GM12864 (cell line): ENCODE results near the gene CDR2.
"Not testable (repeated sequence)": the region's sequence is repeated elsewhere in the genome, so short reads cannot be mapped to it uniquely, and the experiment has no call there.

Experiments
- DNase-seq: peaks from one replicate; pipeline ENCODE4 v3.0.0-alpha.2; 2011; ENCODE audit warnings: low read depth
- H3K4me3 ChIP-seq: 2 replicates; pipeline ENCODE4 v1.5.1; 2011; ENCODE audit warnings: mild to moderate bottlenecking, low read depth, low read length, control low read depth
- TF ChIP-seq, protein P1 (sequence below): IDR thresholded peaks from 2 replicates; pipeline ENCODE4 v1.5.1; 2011; ENCODE audit warnings: low read depth, mild to moderate bottlenecking, moderate library complexity, low read length, control low read depth, inconsistent platforms; ENCODE audit errors: missing control alignments

Gene CDR2

DNA sequence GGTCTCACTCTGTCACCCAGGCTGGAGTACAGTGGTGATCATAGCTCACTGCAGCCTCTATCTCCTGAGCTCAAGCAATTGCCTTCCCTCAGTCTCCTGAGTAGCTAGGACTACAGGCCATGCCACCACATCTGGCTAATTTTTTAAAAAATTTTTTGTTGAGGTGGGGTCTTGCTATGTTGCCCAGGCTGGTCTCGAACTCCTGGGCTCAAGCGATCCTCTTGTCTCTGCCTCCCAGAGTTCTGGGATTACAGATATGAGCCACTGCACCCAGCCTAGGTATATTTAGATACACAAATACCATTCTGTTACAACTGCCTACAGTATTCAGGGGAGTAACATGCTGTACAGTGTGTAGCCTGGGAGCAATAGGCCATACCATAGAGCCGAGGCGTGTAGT lies 62.9 kb downstream of the CDR2 start:
- TF ChIP-seq, protein P1, sequence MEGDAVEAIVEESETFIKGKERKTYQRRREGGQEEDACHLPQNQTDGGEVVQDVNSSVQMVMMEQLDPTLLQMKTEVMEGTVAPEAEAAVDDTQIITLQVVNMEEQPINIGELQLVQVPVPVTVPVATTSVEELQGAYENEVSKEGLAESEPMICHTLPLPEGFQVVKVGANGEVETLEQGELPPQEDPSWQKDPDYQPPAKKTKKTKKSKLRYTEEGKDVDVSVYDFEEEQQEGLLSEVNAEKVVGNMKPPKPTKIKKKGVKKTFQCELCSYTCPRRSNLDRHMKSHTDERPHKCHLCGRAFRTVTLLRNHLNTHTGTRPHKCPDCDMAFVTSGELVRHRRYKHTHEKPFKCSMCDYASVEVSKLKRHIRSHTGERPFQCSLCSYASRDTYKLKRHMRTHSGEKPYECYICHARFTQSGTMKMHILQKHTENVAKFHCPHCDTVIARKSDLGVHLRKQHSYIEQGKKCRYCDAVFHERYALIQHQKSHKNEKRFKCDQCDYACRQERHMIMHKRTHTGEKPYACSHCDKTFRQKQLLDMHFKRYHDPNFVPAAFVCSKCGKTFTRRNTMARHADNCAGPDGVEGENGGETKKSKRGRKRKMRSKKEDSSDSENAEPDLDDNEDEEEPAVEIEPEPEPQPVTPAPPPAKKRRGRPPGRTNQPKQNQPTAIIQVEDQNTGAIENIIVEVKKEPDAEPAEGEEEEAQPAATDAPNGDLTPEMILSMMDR: no peak
- DNase-seq: no peak

GRCh38 chr16:22308824-22309520 lies 65.4 kb downstream of the CDR2 start:
- TF ChIP-seq, protein P1: no peak
- no peak for DNase-seq
- no peak overlapping the region for H3K4me3 ChIP-seq

More for the DNA sequence above, 62.9 kb downstream of the CDR2 start:
- no peak overlapping the region for H3K4me3 ChIP-seq

GRCh38 chr16:22307838-22308237 lies 66.6 kb downstream of the CDR2 start:
- TF ChIP-seq, protein P1: no peak
- DNase-seq: no peak
- no peak overlapping the region for H3K4me3 ChIP-seq

DNA sequence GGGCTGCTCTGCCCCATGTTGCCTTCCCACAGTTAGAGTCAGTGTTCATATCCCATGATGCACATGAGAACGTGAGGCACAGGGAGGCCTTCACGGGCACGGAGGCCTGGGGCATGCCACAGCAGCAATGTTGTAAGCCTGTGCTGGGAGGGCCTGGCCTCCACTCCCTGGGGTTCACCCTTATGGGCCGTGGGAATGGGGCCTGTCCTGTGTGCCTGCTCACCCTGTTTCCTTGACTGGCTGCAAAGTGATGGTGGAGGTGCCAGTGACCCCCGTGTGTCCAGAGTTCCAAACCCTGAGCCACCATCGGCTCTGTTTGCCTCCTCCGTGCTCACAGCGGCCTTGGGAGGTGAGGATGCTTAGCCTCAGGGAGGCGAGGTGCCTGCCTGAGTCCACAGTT lies 67.6 kb downstream of the CDR2 start:
- H3K4me3 ChIP-seq: no peak overlapping the region
- no peak for DNase-seq
- TF ChIP-seq, protein P1: no peak

- TF ChIP-seq, protein P1: no peak
- no peak for DNase-seq
- H3K4me3 ChIP-seq: no peak overlapping the region
Measured at GRCh38 chr16:22304411-22304810, 70.0 kb downstream of the CDR2 start.

GRCh38 chr16:22302776-22303363 lies 71.5 kb downstream of the CDR2 start:
- no peak for DNase-seq
- TF ChIP-seq, protein P1: no peak
- H3K4me3 ChIP-seq: no peak overlapping the region

- H3K4me3 ChIP-seq, DNase-seq: not testable (repeated sequence)
Measured at GRCh38 chr16:22301423-22301822, 73.0 kb downstream of the CDR2 start.
